HG03064 (cell line): Measurements from ENCODE around the gene PDGFRB.
"Not testable (repeated sequence)": the region's sequence is repeated elsewhere in the genome, so short reads cannot be mapped to it uniquely, and the experiment has no call there.

Source experiments
- ATAC-seq: cut with Tn5 transposase; IDR thresholded peaks from one replicate; pipeline ENCODE4 v1.9.1; 2021; ENCODE audit warnings: low read depth; ENCODE audit not compliant: unreplicated experiment

The PDGFRB gene

DNA sequence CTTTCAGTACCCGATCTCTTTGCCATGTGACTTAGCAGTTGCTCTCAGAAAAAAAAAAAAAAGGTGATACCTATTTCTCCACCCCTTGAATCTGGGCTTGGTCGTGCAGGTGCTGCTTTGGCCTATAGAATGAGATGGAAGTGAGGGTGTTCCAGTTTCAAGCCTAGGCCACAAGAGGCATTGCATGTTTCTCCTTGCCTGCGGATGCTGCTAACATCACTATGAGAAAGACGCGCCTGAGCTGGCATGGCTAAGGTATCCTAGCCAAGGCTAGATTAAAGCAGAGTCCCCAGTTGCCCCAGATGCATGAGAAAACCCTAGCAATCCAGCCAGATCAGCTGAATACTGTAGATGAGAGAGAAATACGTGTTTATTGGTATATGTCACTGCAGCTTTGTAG is 54.6 kb downstream of the PDGFRB start:
- no peak for ATAC-seq

DNA sequence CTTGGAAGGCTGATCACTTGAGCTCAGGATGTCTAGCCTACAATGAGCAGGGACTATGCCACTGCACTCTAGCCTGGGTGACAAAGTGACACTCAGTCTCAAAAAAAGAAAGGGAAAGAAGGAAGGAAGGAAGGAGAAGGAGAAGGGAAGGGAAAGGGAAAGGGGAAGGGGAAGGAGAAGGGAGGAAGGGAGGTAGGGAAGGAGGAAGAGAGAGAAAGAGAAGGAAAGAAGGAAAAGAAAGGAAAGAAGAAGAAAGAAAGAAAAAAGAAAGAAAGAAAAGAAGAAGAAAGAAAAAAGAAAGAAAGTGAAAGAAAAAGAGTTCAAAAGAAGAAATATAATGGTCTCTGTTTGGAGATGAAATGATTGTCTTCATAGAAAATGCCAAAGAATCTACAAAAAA is 58.5 kb downstream of the PDGFRB start:
- ATAC-seq, result no peak

DNA sequence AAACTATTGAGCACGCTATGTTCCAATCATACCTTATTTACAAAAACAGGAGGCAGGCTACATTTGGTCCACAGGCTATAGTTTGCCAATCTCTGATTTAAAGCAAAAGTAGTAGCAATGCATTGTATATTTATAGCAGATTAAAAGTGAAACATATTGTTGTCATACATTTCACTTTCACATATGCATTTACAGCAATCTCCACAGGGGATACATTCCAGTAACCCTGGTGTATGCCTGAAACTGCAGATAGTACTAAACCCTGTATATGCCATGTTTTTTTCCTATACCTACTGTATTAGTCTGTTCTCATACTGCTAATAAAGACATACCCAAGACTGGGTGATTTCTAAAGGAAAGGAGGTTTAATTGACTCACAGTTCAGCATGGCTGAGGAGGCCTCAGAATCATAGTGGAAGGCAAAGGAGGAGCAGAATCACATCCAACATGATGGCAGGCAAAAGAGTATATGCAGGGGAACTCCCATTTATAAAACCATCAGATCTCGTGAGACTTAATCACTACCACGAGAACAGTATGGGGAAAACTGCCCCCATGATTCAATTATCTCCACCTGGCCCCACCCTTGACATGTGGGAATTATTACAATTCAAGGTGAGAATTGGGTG is 63.4 kb downstream of the PDGFRB start:
- ATAC-seq, result peak; percentile 85

DNA sequence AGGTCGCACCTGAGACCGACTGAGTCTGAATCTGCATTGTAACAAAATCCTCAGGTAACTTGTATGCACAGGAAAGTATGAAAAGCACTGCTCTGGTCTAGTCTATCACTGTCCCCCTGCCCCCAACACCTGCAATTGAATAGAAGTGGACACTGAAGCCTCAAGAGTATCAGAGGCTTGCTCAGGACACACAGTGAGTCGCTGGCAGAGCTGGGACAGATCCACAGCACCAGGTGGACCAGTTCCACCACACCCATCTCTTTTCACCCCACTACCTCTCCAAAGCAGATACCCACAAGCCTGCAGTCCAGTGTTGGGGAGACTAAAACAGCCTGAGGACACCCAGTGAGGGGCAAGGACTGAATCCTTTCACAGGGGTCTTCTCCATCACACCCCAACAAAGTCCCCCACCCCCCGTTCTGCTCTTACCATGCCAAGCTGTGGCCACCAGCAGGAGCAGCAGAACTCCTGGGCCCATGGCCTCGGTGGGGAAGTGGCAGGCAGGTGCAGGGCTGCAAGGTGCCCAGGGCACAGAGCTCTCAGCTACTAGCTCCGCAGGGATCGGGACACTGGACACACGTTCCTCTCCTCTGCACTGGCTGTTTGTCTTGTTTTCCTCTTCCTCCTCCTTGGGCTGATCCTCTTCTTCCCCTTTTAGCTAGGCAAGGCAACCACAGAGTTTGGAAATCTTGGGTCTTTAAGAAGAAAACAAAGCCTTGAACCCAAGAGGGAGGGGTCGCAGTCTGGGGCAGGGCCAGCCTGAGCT is 69.5 kb downstream of the PDGFRB start, which contains the start of gene CSF1R:
Gene CSF1R, minus strand, starts transcription at position 605 of the 766 bp plus-strand sequence. Its CDS starts 127 bp downstream, at position 478.
- no peak for ATAC-seq

DNA sequence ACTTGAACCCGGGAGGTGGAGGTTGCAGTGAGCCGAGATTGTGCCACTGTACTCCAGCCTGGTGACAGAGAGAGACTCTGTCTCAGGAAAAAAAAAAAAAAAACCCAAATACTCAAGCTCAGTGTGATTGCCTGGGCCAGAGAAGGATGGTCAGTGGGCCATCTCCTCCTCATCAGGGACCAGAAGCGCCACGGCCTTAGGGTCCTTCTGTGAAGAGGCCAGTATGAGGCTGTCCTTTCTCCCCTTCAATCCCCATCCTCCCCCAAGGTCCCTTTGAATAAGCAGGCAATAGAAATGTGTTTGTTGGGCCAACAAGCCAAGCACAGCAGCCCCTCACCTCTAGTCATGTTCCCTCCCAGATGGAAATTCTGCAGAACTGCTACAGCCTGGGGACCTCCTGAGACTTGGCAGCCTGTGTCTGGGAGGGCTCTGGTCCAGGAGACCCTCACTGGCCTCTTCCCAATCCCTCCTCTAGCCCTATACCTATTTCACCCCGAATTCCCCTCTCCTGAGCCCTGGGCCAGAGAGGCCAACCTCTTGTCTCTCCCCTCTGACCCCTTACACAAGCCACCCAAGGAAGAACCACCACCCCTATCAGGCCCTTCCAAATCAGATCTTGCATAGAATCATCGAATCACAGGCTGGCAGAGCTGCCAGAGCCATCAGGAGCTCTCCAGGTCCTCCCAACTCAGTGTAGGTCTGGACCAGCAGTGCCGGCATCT is 70.3 kb downstream of the PDGFRB start:
- no peak for ATAC-seq

DNA sequence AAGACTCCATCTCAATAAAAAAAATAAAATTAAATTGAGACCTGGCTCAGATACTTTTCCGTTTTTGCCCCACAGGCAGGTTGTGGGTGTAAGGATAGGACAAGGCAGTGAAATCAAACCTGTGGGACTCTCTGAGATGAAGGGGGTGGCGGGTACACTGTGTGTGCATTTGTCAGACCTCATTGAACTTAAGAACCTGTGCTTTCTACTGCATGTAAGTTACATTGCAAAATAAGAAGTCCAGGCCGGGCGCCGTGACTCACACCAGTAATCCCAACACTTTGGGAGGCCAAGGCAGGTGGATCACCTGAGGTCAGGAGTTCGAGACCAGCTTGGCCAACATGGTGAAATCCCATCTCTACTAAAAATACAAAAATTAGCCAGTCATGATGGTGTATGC is 70.9 kb downstream of the PDGFRB start:
- not testable (repeated sequence) for ATAC-seq

DNA sequence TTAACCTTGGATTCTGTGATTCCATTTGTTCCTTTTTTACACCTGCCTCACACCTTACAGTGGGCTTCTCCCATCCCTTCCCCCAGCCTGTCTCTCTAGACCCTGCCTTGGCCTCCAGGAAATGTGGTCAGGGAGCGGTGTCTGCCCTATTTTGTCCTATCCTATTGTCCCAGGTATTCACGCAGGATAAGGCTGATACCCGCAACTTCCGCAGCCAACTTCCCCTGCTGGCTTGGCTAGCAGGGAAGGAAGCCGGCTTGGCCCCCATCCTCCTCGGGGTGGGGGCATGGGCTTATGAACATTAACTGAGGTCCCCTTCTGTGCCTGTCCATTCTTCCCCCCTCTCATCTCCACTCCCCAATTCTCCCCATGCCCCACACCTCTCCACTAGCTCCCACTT is 72.8 kb downstream of the PDGFRB start:
- no peak for ATAC-seq

DNA sequence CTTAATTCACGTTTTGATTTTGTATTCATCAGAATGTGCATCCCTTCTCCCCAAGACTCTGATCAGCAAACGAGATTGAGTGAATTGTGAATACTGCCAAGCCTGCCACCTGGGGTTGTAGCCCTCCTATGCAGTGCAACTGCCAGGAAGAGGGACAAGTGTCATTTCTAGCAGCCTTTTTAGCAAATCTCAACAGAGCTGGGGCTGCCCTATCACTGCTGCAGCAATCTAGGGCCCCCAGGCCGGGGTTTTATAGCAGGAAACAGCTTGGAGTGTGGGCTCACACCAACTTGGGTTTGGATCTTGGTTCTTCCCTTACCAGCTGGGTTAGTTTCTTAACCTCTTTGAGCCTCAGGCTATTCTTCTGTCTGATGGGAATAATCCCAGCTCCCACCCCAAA is 73.3 kb downstream of the PDGFRB start:
- ATAC-seq, result no peak

DNA sequence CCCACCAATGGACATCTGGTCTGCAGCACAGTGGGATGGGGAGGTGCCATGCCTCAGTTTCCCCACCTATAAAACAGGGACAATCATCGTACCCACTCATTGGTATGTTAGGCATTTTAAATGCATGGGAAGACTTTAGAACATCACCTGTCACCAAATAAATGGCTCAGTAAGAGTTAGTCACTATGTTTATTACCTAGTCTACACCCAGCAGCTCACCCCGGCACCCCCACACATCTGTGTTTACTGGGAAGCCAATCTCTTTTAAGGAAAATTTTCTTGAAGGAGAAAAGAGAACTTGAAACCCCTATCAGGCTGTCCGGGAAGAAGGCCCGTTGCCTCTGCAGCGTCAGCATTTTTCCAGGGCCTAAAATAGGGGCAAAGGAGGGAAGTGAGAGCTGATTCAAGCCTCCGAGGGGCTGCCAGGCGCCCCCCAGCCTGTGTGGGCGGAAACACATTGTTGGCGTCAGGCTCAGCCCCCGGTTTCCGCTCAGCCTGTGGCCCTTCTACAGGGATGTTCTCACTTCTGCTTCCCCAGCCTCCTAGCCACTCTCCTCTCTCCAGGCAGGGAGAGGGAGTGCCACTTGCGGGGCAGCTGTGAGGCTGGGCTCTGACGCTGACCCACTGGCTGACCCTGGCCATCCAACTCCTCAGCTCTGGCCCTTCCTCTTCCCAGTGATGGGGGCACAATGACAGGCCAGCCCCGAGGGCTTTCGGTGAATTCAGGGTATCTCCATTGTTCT is 73.9 kb downstream of the PDGFRB start:
- ATAC-seq, result no peak

DNA sequence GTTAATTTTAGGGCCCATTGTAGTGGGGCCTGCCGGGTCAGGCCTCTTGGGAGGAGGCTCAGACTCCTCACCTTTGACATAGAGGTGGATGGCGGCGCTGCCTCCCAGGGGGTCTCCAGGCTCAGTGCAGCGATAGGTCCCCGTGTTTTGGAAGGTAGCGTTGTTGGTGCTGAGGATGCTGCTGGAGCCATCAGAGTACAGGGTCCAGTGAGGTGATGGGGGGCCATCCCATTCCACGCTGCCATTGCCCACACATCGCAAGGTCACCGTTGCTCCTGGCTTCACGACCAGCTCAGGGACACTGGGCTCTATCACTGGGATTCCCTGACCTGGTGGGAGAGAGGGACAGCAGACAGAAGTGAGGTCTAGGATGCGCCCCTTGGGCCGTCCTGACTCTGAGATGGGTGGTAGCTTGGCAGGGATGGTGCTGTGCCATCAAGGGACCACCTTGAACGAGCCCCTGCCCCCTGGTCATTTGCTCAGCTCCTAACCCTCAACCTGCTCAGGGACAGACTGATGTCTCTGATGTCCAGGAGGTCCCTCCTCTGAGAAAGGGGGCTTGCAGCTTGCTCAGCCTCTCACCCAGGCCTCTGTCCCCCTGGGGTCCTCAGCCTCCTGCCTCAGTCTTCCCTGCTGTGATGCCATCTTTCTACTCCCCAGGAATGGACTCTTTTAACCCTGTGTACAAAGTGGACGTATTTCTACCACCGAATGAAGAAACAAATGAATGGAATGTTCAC is 74.8 kb downstream of the PDGFRB start:
- ATAC-seq, result no peak

DNA sequence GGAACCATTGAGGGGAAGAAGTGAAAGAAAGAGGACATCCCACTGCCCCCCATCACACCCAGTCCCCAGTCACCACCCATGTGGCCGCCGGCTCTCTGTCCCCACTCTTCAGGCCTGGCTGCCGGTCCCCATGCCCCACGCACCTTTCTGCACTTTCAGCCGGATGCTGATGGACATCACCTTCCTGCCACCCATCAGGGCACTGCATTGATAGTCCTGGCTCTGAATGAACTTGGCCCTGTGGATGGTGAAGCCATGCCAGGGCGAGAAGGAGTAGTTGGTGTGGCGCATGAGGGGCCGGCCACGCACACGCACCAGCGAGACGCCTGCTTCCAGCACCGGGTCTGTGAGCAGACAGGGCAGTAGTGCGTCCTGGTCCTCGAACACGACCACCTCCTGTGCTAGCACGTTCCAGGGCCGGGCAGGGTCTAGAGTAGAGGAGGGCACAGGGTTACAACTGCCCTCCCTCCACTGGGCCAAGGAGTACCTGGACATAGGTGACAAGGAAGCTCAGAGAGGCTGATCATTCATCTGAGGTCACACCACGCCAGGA is 75.7 kb downstream of the PDGFRB start:
- no peak for ATAC-seq

DNA sequence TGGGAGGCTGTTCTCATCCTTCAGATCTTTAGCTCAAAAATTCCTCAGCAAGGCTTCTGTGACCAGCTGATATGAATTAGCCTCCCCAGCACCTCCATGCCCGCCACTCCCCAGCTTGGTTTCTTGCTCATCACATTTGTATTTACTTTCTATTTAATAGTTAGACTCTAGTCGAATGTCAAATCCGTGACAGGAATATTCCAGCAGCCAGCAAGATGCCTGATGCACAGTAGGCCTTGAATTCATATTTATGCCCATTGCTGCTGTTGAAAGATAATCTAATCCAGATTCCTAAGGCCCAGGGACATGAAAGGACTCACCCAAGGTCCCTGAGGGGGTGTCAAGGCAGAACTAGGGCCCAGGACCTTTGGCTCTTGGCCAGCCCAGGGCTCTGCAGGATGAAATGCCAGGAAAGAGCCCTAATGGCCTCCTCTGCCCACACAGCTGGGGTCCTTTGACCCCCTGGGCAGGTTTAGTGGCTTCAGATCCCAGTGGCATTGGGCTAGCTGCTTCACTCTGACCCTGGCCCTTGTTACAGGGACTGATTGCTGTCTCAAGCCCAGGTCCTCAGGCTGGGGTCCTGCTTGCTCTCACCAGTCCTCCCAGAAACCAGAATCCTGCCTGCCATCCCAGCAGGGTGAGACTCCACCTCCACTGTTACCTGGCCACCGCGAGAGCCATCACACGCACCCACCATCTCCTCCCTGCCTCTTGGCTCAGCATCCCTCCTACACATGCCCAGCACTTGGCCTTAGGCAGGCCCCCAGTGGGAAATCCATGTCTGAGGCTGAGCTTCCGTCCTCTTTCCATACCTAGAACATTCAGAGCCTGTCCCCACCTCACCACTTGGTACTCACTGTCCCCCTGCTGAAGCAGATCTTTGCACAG is 76.6 kb downstream of the PDGFRB start:
- ATAC-seq, result no peak

DNA sequence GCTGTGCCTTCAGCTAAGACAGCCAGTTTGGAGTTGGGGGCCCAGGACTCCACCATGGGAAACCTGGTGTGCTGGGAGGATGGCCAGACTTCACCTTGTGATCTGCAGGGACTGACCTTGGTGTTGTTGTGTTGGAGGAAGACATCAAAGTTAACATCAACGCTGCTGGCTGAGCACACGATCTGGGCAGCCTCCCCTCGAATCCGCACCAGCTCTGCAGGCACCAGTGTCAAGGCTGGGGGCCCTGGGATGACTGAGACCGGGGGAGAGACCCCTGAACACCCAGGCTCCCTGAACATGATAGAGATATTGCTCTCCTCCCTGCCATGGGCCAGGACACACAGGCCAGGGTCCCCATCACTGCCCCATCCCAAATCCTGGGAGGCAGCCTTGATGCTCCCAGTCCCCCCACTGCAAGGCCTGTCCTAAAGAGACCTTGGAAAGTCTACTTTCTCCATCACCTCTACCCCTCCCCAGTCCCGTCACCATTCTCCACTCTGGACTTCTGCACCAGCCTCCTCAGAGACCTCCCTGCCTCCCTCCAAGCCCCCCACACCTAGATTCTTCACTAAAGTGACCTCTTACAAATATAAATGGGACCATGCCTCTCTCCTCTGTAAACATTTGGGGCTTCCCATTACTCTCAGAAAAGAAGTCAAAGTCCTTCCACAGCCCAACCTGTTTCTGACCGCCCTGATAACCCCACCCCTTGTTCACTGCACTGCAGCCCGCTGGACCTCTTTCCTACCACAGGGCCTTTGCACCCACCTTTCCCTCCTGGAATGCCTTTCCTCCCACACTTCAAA is 77.4 kb downstream of the PDGFRB start:
- no peak for ATAC-seq

DNA sequence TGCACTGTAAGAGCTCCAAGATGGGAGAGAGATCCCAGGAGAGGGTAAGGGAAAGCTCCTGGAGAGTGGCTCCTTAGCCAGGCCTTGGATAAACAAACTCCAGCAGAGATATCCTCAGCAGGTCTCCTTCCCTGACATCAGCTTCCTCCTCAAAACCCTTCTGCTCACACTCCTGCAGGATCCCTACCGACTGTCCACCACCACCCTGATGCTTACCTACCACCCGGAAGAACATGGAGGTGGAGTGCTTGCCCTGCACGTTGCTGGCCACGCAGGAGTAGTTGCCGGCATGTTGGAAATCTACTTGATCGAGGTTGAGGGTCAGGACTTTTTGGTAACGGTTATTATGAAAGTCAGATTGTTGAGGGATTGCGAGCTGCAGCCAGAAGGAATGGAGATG is 78.6 kb downstream of the PDGFRB start:
- no peak for ATAC-seq

DNA sequence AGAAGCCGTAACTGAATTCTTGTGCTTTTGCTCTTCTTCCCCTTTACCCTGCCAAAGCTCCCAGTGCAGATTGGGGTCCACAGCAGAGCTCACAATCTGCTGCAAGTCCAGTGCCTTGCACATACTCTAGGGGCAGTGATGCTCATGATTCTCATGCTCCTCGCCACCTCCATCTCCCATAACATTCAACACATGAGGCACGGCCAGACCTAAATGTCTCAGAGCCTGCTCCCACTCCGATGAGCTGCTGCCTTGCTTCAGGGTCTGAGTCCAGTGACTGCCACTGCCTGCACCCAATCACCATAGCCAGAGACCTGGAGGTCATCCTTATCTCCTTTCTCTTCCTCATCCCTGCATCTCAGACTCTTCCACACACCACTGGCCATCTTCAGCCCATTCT is 79.8 kb downstream of the PDGFRB start:
- ATAC-seq, result no peak

DNA sequence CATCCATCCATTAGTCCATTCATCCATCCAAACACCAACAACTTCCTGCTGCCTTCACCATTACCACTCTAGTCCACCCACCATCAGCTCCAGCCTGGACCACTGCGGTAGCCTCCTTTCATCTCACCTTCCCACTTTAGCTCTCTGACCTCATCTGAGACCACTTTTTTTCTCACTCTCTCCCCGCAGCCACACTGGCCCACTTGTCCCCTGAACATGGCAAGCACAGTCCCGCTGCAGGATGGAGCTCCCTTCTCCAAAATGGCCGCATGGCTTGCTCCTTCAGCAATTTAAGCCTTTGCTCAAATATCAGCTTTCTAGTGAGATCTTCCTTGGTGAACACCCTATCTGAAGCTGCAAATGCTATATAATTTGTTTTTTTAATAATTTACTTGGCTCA is 80.4 kb downstream of the PDGFRB start:
- no peak for ATAC-seq

DNA sequence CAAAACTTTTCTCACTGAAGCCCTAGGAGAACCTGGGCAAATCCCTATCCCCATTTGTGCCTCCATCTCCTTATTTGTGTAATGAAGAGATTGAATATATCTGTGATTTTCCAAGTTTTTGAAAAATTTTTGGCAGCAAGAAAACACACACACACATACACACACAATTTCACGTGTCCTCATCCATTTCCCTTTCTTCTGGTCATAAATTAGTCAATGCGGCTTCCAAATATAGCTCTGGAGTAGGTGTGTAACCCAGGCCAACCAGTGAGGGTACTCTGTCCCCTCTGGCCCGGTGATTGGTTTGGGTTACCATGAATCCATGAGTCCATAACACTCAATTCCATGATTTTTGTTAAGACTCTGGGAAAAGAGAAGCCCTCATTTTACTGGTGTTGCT is 82.0 kb downstream of the PDGFRB start:
- no peak for ATAC-seq

DNA sequence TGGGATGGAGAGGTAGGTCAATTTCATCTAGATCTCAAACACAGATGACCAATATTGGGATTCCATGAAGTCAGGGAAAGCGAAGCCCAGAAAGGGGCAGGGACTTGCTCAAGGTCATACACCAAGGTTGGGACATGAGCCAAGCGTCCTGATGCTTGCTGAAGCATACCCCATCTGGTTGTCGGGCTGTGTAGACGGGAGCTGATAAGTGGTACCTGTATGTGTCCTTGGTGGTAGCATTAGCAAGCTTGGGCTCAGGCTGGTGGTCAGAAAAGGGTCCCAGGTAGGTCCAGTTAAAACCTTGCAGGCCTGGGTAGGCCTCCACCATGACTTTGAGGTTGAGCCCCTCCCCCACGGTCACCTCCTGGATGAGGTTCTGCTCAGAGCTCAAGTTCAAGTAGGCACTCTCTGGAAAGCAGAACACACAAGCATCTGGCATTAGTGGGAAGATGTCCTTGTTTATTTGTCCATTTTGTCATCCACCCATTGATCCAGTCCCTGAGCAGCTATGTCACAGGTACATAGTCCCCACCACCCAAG is 82.5 kb downstream of the PDGFRB start:
- ATAC-seq, result no peak
